C4-2B (cell line): Measurements from ENCODE around the gene SETD2.
"Not testable (repeated sequence)": the region's sequence is repeated elsewhere in the genome, so short reads cannot be mapped to it uniquely, and the experiment has no call there.

Experiments
- H3K27ac ChIP-seq: fragments of 450-650 bp; 2 replicates; pipeline ENCODE4 v1.5.1; 2017
- ZFX ChIP-seq: fragments of 450-650 bp; IDR thresholded peaks from 2 replicates; pipeline ENCODE4 v1.6.1; 2017
- TF ChIP-seq, protein P1 (sequence below): fragments of 450-650 bp; conservative IDR thresholded peaks from 2 replicates; pipeline ENCODE4 v1.5.1; 2017; ENCODE audit warnings: mild to moderate bottlenecking

SETD2 gene

GRCh38 chr3:47121409-47121808 lies 42.5 kb downstream of the SETD2 start:
- H3K27ac ChIP-seq = no peak overlapping the region
- no peak for TF ChIP-seq ZFX
- TF ChIP-seq, protein P1, sequence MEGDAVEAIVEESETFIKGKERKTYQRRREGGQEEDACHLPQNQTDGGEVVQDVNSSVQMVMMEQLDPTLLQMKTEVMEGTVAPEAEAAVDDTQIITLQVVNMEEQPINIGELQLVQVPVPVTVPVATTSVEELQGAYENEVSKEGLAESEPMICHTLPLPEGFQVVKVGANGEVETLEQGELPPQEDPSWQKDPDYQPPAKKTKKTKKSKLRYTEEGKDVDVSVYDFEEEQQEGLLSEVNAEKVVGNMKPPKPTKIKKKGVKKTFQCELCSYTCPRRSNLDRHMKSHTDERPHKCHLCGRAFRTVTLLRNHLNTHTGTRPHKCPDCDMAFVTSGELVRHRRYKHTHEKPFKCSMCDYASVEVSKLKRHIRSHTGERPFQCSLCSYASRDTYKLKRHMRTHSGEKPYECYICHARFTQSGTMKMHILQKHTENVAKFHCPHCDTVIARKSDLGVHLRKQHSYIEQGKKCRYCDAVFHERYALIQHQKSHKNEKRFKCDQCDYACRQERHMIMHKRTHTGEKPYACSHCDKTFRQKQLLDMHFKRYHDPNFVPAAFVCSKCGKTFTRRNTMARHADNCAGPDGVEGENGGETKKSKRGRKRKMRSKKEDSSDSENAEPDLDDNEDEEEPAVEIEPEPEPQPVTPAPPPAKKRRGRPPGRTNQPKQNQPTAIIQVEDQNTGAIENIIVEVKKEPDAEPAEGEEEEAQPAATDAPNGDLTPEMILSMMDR = no peak

DNA sequence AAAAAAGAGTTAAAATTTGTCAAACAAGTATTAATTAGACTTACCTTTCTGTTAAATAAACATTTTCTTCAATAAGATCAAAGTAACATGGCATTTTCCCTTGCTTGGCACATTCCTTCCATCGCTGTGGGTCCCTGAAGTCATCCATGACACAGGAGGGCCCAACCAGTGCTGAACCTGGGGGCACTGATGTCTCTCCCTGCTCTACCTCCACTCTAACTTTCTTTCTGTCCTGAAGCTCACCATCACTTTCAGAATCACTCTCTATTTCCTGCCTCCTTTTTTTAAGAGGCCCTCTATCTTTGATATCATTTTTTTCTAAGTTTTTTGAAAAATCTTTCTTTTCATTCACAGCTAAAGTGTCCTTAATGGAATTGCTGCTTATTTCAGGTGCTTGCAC lies 43.8 kb downstream of the SETD2 start:
- TF ChIP-seq, protein P1 = no peak
- no peak for TF ChIP-seq ZFX

DNA sequence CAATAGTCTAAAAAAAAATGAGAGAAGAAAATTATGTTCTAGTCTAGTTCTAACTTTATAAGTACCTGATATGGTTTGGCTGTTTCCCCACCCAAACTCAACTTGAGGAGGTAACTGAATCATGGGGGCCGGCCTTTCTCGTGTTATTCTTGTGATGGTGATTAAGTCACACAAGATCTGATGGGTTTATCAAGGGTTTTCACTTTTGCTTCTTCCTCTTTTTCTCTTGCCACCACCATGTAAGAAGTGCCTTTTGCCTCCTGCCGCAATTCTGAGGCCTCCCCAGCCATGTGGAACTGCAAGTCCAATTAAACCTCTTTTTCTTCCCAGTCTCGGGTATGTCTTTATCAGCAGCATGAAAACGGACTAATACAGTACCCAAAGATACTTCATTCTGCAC lies 44.5 kb downstream of the SETD2 start:
- not testable (repeated sequence) for H3K27ac ChIP-seq

More for the DNA sequence above, 43.8 kb downstream of the SETD2 start:
- no peak overlapping the region for H3K27ac ChIP-seq

- TF ChIP-seq ZFX = no peak
- TF ChIP-seq, protein P1 = no peak
- H3K27ac ChIP-seq = no peak overlapping the region
These were observed 46.0 kb downstream of the SETD2 start for GRCh38 chr3:47117807-47118364.

GRCh38 chr3:47115524-47115923 lies 48.4 kb downstream of the SETD2 start:
- not testable (repeated sequence) for H3K27ac ChIP-seq

GRCh38 chr3:47113669-47114365 lies 50.1 kb downstream of the SETD2 start:
- TF ChIP-seq, protein P1 = no peak
- no peak for TF ChIP-seq ZFX
- H3K27ac ChIP-seq = no peak overlapping the region

DNA sequence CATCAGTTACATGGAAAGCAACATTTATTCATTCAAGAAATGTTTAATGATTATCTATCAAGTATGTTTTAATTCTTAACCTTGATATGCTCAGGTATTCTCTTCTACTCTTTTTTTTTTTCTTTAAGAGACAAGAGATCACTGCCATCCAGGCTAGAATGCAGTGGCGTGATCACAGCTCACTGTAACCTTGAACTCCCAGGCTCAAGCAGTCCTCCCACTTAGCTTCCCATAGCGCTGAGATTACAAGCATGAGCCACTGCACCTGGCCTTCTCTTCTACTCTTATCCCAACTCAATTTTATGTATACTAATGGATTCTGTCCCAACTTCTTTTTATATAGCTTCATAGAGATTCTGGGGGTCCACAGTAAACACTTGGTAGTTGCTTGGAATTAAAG lies 50.9 kb downstream of the SETD2 start:
- H3K27ac ChIP-seq = no peak overlapping the region
- TF ChIP-seq ZFX = no peak
- TF ChIP-seq, protein P1 = no peak

- no peak for TF ChIP-seq ZFX
- TF ChIP-seq, protein P1 = no peak
- no peak overlapping the region for H3K27ac ChIP-seq
These were observed 54.5 kb downstream of the SETD2 start for GRCh38 chr3:47109393-47109792.
